Neural progenitor cell (in vitro differentiated cells): Measurements from ENCODE around the gene JMJD7.

ENCODE experiments used
- CTCF ChIP-seq: fragments of 200-600 bp; sonication (generic); IDR thresholded peaks from 2 replicates; pipeline ENCODE4 v1.5.1; 2017; ENCODE audit warnings: antibody characterized with exemption, mild to moderate bottlenecking
- EZH2phosphoT487 ChIP-seq: fragments of 200-600 bp; sonication (generic); IDR thresholded peaks from 2 replicates; pipeline ENCODE4 v1.6.1; 2017; ENCODE audit warnings: antibody characterized with exemption

GRCh38 chr15:41823502-41823901 lies 4.4 kb upstream of the JMJD7 start:
- TF ChIP-seq CTCF (no peak), EZH2phosphoT487 (no peak)
